Measurements from ENCODE around the gene SINHCAF. TPM values are rescaled to one million over a fixed set of nuclear protein-coding genes. Genes with fewer than 3 reads are reported as not detected.

The SINHCAF gene
- total RNA-seq, 4 donors from 2014 or later, result 47.8 to 86.1 (median 66.3) TPM

DNA sequence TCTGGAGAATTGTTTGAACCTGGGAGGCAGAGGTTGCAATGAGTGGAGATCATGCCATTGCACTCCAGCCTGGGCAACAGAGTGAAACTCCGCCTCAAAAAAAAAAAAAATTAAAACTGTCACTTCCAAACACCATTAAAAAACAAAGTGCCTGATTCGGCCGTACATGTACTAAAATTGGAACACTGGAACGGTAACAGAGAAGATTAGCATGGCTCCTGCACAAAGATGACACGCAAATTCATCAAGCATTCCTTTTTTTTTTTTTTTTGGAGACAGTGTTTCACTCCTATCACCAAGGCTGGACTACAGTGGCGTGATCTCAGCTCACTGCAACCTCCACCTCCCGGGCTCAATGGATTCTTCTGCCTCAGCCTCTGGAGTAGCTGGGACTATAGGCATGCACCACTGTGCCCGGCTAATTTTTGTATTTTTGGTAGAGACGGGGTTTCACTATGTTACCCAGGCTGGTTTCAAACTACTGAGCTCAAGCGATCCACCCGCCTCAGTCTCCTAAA lies 40.2 kb upstream of the SINHCAF start:
- 85% methylated on average over 11 of the region's 11 CpGs for WGBS
- no peaks in the 10 kb centered on the region for H3K27me3 ChIP-seq
- no peak for TF ChIP-seq POLR2A (IDR thresholded peaks at IDR 0.05)
- no peak for TF ChIP-seq POLR2AphosphoS5 (IDR thresholded peaks at IDR 0.05)
- TF ChIP-seq, protein P1, sequence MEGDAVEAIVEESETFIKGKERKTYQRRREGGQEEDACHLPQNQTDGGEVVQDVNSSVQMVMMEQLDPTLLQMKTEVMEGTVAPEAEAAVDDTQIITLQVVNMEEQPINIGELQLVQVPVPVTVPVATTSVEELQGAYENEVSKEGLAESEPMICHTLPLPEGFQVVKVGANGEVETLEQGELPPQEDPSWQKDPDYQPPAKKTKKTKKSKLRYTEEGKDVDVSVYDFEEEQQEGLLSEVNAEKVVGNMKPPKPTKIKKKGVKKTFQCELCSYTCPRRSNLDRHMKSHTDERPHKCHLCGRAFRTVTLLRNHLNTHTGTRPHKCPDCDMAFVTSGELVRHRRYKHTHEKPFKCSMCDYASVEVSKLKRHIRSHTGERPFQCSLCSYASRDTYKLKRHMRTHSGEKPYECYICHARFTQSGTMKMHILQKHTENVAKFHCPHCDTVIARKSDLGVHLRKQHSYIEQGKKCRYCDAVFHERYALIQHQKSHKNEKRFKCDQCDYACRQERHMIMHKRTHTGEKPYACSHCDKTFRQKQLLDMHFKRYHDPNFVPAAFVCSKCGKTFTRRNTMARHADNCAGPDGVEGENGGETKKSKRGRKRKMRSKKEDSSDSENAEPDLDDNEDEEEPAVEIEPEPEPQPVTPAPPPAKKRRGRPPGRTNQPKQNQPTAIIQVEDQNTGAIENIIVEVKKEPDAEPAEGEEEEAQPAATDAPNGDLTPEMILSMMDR (IDR thresholded peaks at IDR 0.05), result no peak
- TF ChIP-seq EP300 (IDR thresholded peaks at IDR 0.05), result no peak
- no peaks in the 10 kb centered on the region for H3K9me3 ChIP-seq
- peaks cover 30% of the 10 kb centered on the region for H3K4me1 ChIP-seq
- H3K4me3 ChIP-seq, result no peak overlapping the region
- no peak for DNase-seq (ENCODE audit: low spot score in 2 of 2)
- no peak overlapping the region for H3K27ac ChIP-seq
- H3K36me3 ChIP-seq, result no peaks in the 10 kb centered on the region

DNA sequence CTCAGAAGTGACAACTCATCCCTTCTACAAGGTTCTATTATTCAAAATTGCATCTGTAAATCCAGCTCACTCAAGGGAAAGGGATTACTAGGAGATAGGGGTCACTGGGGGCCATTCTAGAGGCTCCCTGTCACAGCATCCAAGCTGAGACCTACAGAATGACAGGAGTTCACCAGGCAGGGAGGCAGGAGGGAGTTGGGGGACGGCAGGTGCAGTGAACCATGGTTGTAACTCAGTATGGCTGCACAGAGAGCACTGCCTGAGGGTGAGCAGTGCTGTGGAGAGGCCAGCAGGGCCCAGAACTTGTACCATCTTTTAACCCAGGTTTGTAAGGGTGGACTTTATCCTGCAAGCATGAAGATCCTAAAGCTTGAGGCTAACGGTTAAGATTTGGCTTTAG lies 37.9 kb upstream of the SINHCAF start:
- Histone ChIP-seq H3K27me3 (no peaks in the 10 kb centered on the region), H3K4me3 (no peak overlapping the region), H3K36me3 (no peaks in the 10 kb centered on the region), H3K4me1 (peaks cover 15% of the 10 kb centered on the region), H3K9me3 (no peaks in the 10 kb centered on the region), H3K27ac (no peak overlapping the region)
- DNase-seq (ENCODE audit: low spot score in 2 of 2), result no peak
- 100% methylated on average over 2 of the region's 2 CpGs for WGBS
- TF ChIP-seq, protein P1 (IDR thresholded peaks at IDR 0.05), result no peak
- TF ChIP-seq EP300 (IDR thresholded peaks at IDR 0.05) (no peak), POLR2A (IDR thresholded peaks at IDR 0.05) (no peak), POLR2AphosphoS5 (IDR thresholded peaks at IDR 0.05) (no peak)

DNA sequence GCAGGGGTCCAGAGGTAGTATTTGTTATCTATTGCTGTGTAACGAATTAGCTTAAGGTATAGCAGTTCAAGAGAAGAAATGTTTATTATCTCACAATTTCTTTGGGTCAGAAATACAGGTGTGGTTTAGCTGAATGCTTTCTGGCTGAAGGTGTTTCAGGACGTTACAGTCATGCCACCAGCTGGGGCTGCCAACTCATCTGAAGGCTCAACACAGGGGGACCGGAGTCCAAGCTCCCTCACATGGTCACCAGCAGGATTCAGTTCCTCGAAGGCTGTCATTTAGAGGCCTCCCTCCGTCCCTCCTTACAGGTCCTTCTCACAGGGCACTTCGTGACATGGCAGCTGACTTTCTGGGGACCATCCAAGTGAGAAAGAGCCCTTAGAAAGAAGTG lies 37.5 kb upstream of the SINHCAF start:
- Histone ChIP-seq H3K36me3 (no peaks in the 10 kb centered on the region), H3K27me3 (no peaks in the 10 kb centered on the region), H3K4me3 (no peak overlapping the region), H3K9me3 (no peaks in the 10 kb centered on the region), H3K4me1 (peaks cover 13% of the 10 kb centered on the region), H3K27ac (no peak overlapping the region)
- DNase-seq (ENCODE audit: low spot score in 2 of 2), result no peak
- no peak for TF ChIP-seq EP300 (IDR thresholded peaks at IDR 0.05)
- no peak for TF ChIP-seq POLR2A (IDR thresholded peaks at IDR 0.05)
- no peak for TF ChIP-seq POLR2AphosphoS5 (IDR thresholded peaks at IDR 0.05)
- TF ChIP-seq, protein P1 (IDR thresholded peaks at IDR 0.05), result no peak
- WGBS, result 65% methylated on average over 6 of the region's 6 CpGs

DNA sequence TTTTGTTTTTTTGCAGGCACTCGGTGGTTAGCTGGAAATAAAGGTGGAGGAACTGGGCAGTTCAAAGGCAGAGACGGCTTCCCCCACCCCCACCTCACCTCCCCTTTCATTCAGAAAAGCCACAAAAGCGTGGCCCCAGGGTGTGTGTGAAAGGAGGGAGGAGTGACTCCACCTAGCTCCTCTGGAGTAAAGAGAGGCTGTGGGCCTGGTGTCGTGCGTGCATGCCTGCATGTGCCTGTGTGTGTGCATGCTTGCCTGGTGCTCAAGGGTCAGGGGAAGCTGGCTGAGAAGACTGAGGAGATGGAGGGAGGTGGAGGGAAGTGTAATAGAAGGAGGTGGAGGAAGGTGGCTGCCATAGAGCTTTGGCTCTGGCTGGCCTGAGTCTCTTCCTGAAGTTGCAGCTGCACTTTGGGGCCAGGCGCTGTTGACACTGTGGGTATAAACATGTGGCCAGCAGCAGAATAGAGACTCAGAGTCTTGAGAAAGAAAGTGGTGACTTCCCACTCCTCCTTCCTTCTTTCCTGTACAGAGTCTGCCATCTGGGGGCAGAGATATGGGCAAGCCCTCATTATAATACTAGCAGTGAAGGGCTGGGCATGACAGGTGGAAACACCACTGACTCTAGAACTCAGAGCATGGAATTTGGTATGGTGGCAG lies 36.9 kb upstream of the SINHCAF start:
- Histone ChIP-seq H3K27ac (peak overlapping the region; percentile 20), H3K27me3 (no peaks in the 10 kb centered on the region), H3K9me3 (no peaks in the 10 kb centered on the region), H3K4me3 (no peak overlapping the region), H3K36me3 (no peaks in the 10 kb centered on the region), H3K4me1 (peaks cover 13% of the 10 kb centered on the region)
- no peak for TF ChIP-seq POLR2AphosphoS5 (IDR thresholded peaks at IDR 0.05)
- no peak for TF ChIP-seq POLR2A (IDR thresholded peaks at IDR 0.05)
- no peak for TF ChIP-seq EP300 (IDR thresholded peaks at IDR 0.05)
- TF ChIP-seq, protein P1 (IDR thresholded peaks at IDR 0.05), result no peak
- DNase-seq (ENCODE audit: low spot score in 2 of 2), result no peak
- WGBS, result 22% methylated on average over 6 of the region's 6 CpGs

DNA sequence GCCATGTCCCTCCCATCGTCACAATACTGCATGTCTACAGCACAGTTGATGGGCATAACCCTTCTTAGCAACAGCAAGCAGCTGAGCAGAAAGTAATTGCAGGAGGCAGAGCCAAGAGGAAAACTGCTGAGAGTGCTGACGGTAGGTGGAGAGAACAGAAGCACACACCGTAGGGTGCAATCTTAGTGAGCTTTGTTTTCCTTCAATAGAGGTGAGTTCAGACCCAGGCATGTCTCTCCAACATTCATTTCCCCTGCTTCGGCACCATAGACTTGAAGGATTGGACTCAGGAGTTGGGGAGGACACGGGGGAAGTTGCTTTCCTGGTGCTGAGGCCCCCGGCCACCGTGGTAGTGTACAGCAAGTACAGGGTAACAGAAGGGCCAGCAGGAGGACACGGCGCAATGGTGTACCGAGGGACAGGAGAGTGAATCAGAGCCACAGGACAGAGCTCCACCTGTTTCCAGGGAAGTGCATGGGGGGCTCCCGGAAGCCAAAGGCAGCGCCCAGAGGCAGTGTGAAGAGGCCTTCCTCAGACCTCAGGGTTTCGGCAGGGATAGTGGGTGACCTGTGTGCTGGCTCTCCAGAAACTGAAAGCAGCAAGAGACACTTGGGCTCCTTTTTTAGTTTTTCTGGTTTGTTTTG lies 36.3 kb upstream of the SINHCAF start:
- Histone ChIP-seq H3K27me3 (no peaks in the 10 kb centered on the region), H3K36me3 (no peaks in the 10 kb centered on the region), H3K9me3 (no peaks in the 10 kb centered on the region), H3K27ac (peak overlapping the region; percentile 20), H3K4me1 (peaks cover 13% of the 10 kb centered on the region), H3K4me3 (no peak overlapping the region)
- DNase-seq (ENCODE audit: low spot score in 2 of 2), result no peak
- 31% methylated on average over 13 of the region's 13 CpGs for WGBS
- TF ChIP-seq POLR2A (IDR thresholded peaks at IDR 0.05) (no peak), POLR2AphosphoS5 (IDR thresholded peaks at IDR 0.05) (no peak), EP300 (IDR thresholded peaks at IDR 0.05) (no peak)
- TF ChIP-seq, protein P1 (IDR thresholded peaks at IDR 0.05), result no peak
